Smooth muscle cell (in vitro differentiated cells): ENCODE measurements around the gene MYH11. TPM values are rescaled to one million over a fixed set of nuclear protein-coding genes. Genes with fewer than 3 reads are reported as not detected.
"Not testable (repeated sequence)": the region's sequence is repeated elsewhere in the genome, so short reads cannot be mapped to it uniquely, and the experiment has no call there.

Experiments used
- DNase-seq: peaks from one replicate; lab custom pipeline; 2025; ENCODE audit not compliant: unreplicated experiment; lab: John Stamatoyannopoulos, UW
- H2AFZ ChIP-seq: fragments of 200-600 bp; sonication (generic); 2 replicates; pipeline ENCODE4 v1.6.0; 2016; ENCODE audit warnings: antibody characterized with exemption, low read depth, mild to moderate bottlenecking
- H3F3A ChIP-seq: fragments of 200-600 bp; sonication (generic); 2 replicates; pipeline ENCODE4 v1.6.0; 2017; ENCODE audit warnings: antibody characterized with exemption, low read depth
- H3K27ac ChIP-seq: fragments of 200-600 bp; sonication (generic); 2 replicates; pipeline ENCODE4 v1.5.1; 2016; ENCODE audit warnings: low read depth, mild to moderate bottlenecking
- H3K27me3 ChIP-seq: fragments of 200-600 bp; sonication (generic); 2 replicates; pipeline ENCODE4 v1.6.1; 2016; ENCODE audit warnings: low read depth, mild to moderate bottlenecking
- H3K36me3 ChIP-seq: fragments of 200-600 bp; sonication (generic); 2 replicates; pipeline ENCODE4 v1.5.1; 2016; ENCODE audit warnings: low read depth
- H3K4me1 ChIP-seq: fragments of 200-600 bp; sonication (generic); 2 replicates; pipeline ENCODE4 v1.5.1; 2016; ENCODE audit warnings: low read depth
- H3K4me2 ChIP-seq: fragments of 200-600 bp; sonication (generic); 2 replicates; pipeline ENCODE4 v1.6.0; 2016; ENCODE audit warnings: mild to moderate bottlenecking
- H3K4me3 ChIP-seq: fragments of 200-600 bp; sonication (generic); 2 replicates; pipeline ENCODE4 v1.5.1; 2016; ENCODE audit warnings: mild to moderate bottlenecking
- H3K79me2 ChIP-seq: fragments of 200-600 bp; sonication (generic); 2 replicates; pipeline ENCODE4 v1.6.0; 2016; ENCODE audit warnings: low read depth, mild to moderate bottlenecking
- H3K9ac ChIP-seq: fragments of 200-600 bp; sonication (generic); 2 replicates; pipeline ENCODE4 v1.6.0; 2016; ENCODE audit warnings: low read depth
- H3K9me3 ChIP-seq: fragments of 200-600 bp; sonication (generic); replicated peaks from 2 replicates; pipeline ENCODE4 v1.5.1; 2016; ENCODE audit warnings: low read depth
- H4K20me1 ChIP-seq: fragments of 200-600 bp; sonication (generic); 2 replicates; pipeline ENCODE4 v1.6.0; 2016; ENCODE audit warnings: low read depth
- WGBS: methylation state at CpG from one replicate; pipeline ENCODE4 v1.1.7; 2016; ENCODE audit warnings: low lambda C conversion rate; 5-methylcytosine and 5-hydroxymethylcytosine counted together
- polyA plus RNA-seq: library from polyadenylated mRNA; unstranded; fragments of >200 nt; fragmentation: Nextera tagmentation; extraction: Ambion mirVana; gene quantifications from 2 replicates; pipeline ENCODE4 v1.2.1, GENCODE V29; 2016
- total RNA-seq: library from RNA; depleted of rRNA; stranded (reverse); fragments of >200 nt; gene quantifications from 2 replicates; pipeline ENCODE4 v1.2.3, GENCODE V29; 2014
- TF ChIP-seq, protein P1 (sequence below): fragments of 200-600 bp; sonication (generic); IDR thresholded peaks from 2 replicates; pipeline ENCODE4 v1.5.1; 2017; ENCODE audit warnings: borderline replicate concordance, mild to moderate bottlenecking, antibody characterized with exemption; ENCODE audit not compliant: insufficient read depth, poor library complexity, severe bottlenecking

MYH11 gene
- total and polyA plus RNA-seq, 2 experiments from 2014 or later, result 0.58 TPM; not detected in 1

DNA sequence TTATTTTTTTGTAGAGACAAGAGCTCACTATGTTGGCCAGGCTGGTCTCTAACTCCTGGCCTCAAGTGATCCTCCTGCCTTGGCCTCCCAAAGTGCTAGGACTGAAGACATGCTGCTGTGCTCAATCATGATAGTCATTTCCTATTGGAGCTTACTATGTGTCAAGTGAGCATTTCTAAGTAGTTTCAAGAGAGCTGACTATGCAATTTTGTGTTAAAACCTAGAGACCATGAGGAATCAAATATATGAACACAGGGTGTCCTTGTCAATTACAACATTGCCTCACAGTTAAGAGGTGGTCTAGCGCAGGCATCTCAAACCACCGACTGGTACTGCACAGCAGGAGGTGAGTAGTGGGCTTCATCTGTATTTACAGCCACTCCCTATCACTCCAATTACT, 37.8 kb downstream of the MYH11 start:
- peaks cover 80% of the 10 kb centered on the region for H3K27me3 ChIP-seq
- H3K9me3 ChIP-seq, result peaks cover 16% of the 10 kb centered on the region
- no peaks in the 10 kb centered on the region for H3F3A ChIP-seq
- no peaks in the 10 kb centered on the region for H3K36me3 ChIP-seq
- H3K4me1 ChIP-seq, result no peaks in the 10 kb centered on the region
- H3K79me2 ChIP-seq, result no peaks in the 10 kb centered on the region
- H3K4me3 ChIP-seq, result no peak overlapping the region
- no peak overlapping the region for H3K4me2 ChIP-seq
- H3K9ac ChIP-seq, result no peak overlapping the region
- TF ChIP-seq, protein P1, sequence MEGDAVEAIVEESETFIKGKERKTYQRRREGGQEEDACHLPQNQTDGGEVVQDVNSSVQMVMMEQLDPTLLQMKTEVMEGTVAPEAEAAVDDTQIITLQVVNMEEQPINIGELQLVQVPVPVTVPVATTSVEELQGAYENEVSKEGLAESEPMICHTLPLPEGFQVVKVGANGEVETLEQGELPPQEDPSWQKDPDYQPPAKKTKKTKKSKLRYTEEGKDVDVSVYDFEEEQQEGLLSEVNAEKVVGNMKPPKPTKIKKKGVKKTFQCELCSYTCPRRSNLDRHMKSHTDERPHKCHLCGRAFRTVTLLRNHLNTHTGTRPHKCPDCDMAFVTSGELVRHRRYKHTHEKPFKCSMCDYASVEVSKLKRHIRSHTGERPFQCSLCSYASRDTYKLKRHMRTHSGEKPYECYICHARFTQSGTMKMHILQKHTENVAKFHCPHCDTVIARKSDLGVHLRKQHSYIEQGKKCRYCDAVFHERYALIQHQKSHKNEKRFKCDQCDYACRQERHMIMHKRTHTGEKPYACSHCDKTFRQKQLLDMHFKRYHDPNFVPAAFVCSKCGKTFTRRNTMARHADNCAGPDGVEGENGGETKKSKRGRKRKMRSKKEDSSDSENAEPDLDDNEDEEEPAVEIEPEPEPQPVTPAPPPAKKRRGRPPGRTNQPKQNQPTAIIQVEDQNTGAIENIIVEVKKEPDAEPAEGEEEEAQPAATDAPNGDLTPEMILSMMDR, result no peak
- no peaks in the 10 kb centered on the region for H4K20me1 ChIP-seq
- 97% methylated on average over 2 of the region's 2 CpGs for whole genome bisulfite sequencing
- DNase-seq, result no peak
- no peak overlapping the region for H3K27ac ChIP-seq
- H2AFZ ChIP-seq, result no peak overlapping the region

DNA sequence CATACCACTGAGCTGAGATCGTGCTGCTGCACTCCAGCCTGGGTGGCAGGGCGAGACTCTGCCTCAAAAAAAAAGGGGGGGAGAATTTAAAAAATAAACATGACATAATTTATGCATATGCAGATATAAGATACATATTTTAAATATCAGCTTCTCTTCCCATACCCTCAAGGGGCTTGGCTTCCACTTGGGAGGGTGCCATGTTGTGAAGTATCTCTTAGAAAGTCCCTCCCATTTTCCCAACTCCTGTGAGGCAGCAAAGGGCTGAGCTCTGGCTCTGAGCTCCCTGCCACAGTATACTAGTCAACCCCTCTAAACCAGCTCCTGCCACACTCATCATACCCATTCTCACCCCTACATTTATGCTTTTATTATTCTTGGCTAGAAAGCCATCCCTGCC, 39.4 kb downstream of the MYH11 start:
- Histone ChIP-seq H4K20me1 (no peaks in the 10 kb centered on the region), H3K27ac (no peak overlapping the region), H3K27me3 (peaks cover 76% of the 10 kb centered on the region), H3K4me1 (no peaks in the 10 kb centered on the region), H3K9me3 (peaks cover 16% of the 10 kb centered on the region), H2AFZ (no peak overlapping the region), H3K36me3 (no peaks in the 10 kb centered on the region), H3K4me3 (no peak overlapping the region), H3F3A (no peaks in the 10 kb centered on the region), H3K4me2 (no peak overlapping the region), H3K9ac (no peak overlapping the region), H3K79me2 (no peaks in the 10 kb centered on the region)
- 79% methylated on average over 2 of the region's 2 CpGs for WGBS
- no peak for DNase-seq
- TF ChIP-seq, protein P1, result no peak

DNA sequence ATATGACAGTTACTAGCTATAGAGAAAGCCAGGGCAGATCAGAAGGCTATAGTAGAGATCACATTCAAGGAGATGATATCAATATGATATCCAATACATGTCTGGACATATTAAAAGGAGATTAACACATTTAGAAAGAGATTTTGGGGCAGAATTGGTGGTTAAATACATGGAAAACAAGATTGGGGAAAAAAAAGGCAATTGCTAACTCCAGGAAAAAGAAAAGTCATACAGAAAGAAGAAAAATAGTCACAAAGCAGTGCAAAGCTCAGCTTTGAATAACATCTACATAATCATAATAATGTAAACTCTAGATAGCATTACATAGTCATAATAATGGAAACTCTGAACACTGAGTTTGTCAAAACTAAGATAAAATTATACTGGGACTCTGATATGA, 40.6 kb downstream of the MYH11 start:
- Histone ChIP-seq H3K79me2 (no peaks in the 10 kb centered on the region), H3K9me3 (peaks cover 16% of the 10 kb centered on the region), H3F3A (no peaks in the 10 kb centered on the region), H3K27me3 (peaks cover 68% of the 10 kb centered on the region), H3K9ac (no peak overlapping the region), H4K20me1 (peaks cover 8% of the 10 kb centered on the region), H3K4me1 (no peaks in the 10 kb centered on the region), H3K4me2 (no peak overlapping the region), H3K4me3 (no peak overlapping the region), H2AFZ (no peak overlapping the region), H3K36me3 (no peaks in the 10 kb centered on the region), H3K27ac (no peak overlapping the region)
- no peak for DNase-seq
- TF ChIP-seq, protein P1, result no peak

DNA sequence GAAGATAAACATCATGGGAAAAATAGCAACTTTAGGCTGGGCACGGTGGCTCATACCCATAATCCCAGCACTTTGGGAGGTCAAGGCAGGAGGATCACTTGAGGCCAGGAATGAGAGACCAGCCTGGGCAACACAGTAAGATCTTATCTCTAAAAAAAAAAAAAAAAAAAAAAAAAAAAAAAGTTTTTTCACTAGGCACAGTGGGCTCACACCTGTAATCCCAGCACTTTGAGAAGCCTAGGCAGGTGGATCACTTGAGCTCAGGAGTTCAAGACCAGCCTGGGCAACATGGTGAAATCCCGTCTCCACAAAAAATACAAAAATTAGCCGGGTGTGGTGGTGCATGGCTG, 44.5 kb downstream of the MYH11 start:
- not testable (repeated sequence) for H3K4me3 ChIP-seq, H4K20me1 ChIP-seq, H3K4me1 ChIP-seq, H2AFZ ChIP-seq, DNase-seq, H3K79me2 ChIP-seq, H3F3A ChIP-seq, H3K27ac ChIP-seq, H3K9ac ChIP-seq, H3K4me2 ChIP-seq, H3K36me3 ChIP-seq
- Histone ChIP-seq H3K9me3 (peaks cover 16% of the 10 kb centered on the region), H3K27me3 (peaks cover 62% of the 10 kb centered on the region)
- WGBS, result 77% methylated on average over 3 of the region's 3 CpGs
